ENCODE measurements around the gene SCAMP5. TPM values are rescaled to one million over a fixed set of nuclear protein-coding genes. Genes with fewer than 3 reads are reported as not detected.

The SCAMP5 gene, protein sequence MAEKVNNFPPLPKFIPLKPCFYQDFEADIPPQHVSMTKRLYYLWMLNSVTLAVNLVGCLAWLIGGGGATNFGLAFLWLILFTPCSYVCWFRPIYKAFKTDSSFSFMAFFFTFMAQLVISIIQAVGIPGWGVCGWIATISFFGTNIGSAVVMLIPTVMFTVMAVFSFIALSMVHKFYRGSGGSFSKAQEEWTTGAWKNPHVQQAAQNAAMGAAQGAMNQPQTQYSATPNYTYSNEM
- total RNA-seq (2022; extraction: Qiagen RNA extraction) = 10.2 to 12.5 TPM (median 12.0 TPM) in 5 replicates

DNA sequence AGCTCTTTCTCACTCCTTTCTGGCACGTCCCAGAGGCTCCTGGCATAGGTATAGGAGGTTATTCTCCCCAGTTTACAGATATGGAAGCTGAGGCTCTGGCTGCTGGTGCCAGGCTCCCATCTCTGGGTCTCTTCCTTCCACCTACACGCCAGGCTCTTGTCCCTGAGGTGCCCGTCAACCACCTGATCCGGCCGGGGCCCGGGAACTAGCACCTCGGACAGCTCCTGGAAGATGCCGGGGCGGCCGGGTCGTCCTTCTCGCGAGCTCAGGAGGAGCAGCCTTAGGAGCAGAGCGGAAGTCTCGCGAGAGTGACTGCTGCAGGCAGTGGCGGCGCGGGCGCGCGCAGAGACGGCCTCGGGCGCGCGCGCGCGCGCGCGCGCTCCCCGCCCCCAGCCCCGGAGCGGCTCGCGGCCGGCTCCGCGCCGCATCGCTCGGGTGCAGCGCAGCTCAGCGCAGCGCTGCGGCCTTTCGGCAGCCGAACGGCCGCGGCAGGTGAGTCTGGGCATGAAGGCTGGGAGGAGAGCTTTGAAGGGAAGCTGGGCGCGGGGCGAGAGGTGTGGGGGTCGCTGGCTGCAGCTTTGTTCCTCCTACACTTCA is at the start of gene SCAMP5:
Gene SCAMP5 (plus strand): TSS at position 382 of the 597 bp plus-strand sequence. CDS start 16,277 bp downstream, outside the sequence.

DNA sequence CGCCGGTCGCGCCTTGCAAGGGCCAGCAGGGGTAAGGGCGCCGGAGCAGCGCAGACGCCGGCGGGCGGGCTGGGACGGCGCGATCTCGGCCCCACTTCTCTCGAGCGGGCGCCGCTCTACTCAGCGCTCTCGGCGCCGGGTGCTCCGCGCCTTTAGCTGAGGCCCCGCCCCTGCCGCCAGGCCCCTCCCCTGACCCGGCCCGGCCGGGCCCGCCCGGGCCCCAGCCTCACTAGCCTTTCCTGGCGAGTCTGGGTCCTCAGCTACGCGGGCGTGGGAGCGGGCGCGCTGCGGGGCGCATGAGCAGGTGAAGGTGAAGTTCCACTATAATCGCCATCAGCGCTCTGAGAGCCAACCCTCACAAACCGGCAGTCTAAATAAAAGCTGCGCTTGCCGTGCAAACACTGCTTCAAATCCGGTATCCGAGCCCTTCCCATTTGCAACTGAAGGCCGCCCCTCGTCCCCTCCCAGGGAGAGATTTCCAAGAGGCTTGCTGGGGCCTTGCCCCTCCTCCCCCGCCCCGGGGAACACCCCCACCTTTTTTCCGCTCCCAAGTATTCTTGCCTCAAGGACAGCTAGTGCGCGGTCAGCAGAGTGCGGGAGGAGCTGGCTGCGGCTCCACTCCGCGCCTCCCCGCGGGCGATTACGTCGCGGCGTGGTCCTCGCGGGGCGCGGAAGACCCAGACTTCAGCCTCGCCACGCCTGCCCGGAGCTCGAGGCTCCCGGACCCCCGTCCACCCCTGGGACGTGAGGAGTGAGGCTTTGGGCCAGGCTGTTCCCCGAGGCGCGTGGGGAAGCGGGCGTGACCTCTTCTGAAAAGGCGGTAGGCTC is 38.5 kb upstream of the SCAMP5 start, which contains the start of gene RPP25:
Gene RPP25 (minus strand): TSS at position 125 of the 828 bp plus-strand sequence. CDS start 189 bp downstream, outside the sequence.

DNA sequence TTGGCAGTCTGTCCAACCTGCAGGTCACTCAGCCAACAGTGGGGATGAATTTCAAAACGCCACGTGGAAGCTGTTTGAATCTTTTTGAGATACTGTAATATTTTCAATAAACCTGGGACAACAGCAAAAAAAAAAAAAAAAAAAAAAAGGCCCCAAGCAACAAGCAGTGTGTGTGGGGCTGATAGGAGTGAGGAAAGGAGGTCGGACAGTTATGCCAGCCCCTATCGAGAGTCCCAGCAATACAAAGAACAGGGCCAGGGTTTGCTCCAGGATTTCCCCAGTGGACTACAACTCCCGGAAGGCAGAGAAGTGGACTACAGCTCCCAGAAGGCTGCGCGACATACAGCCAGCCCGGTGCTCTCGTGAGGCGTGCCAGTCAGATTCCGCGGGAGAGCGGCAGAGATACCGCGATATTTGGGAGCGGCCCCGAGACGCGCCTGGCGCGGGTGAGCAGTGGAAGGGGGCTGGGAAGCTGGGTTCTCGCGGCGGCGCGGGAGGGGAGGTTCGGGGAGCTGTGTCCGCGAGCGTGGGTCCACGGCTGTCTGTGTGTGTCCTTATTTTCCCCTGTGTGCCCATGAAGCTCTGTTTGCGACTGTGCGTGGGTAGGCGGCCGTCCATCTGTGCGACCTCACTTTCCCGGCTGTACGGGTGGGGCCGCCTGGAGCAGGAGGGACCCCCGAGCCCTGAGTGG is 28.0 kb downstream of the SCAMP5 start, which contains the start of gene PPCDC:
Gene PPCDC (plus strand): TSS at position 410 of the 691 bp plus-strand sequence. CDS start 4,729 bp downstream, outside the sequence.

Other genes starting within 250 kb of the SCAMP5 start
- gene CYP1A2, start 246.7 kb upstream of the SCAMP5 start, total RNA-seq (2022; extraction: Qiagen RNA extraction) = not detected in 5 replicates
- 63.3 to 70.0 TPM (median 63.8 TPM) in 5 replicates for gene CSK, start 213.5 kb upstream of the SCAMP5 start, total RNA-seq (2022; extraction: Qiagen RNA extraction)
- gene LMAN1L, start 182.7 kb upstream of the SCAMP5 start, total RNA-seq (2022; extraction: Qiagen RNA extraction) = 0.02 to 0.06 TPM in 2 of 5 replicates, not detected in the others
- not detected in 5 replicates for gene CPLX3, start 168.9 kb upstream of the SCAMP5 start, total RNA-seq (2022; extraction: Qiagen RNA extraction)
- 26.1 to 36.0 TPM (median 35.1 TPM) in 5 replicates for gene ULK3, start 152.4 kb upstream of the SCAMP5 start, total RNA-seq (2022; extraction: Qiagen RNA extraction)
- gene SCAMP2, start 122.2 kb upstream of the SCAMP5 start, total RNA-seq (2022; extraction: Qiagen RNA extraction) = 57.7 to 69.5 TPM (median 66.9 TPM) in 5 replicates
- gene MPI, start 105.5 kb upstream of the SCAMP5 start, total RNA-seq (2022; extraction: Qiagen RNA extraction) = 28.0 to 42.3 TPM (median 33.9 TPM) in 5 replicates
- 32.1 to 39.1 TPM (median 35.7 TPM) in 5 replicates for gene FAM219B, start 88.7 kb upstream of the SCAMP5 start, total RNA-seq (2022; extraction: Qiagen RNA extraction)
- gene COX5A, start 57.5 kb upstream of the SCAMP5 start, total RNA-seq (2022; extraction: Qiagen RNA extraction) = 449 to 627 TPM (median 566 TPM) in 5 replicates
- gene RPP25, start 38.8 kb upstream of the SCAMP5 start, total RNA-seq (2022; extraction: Qiagen RNA extraction) = 18.8 to 28.2 TPM (median 26.4 TPM) in 5 replicates
- gene PPCDC, start 28.0 kb downstream of the SCAMP5 start, total RNA-seq (2022; extraction: Qiagen RNA extraction) = 16.8 to 22.7 TPM (median 19.0 TPM) in 5 replicates
- 27.8 to 36.6 TPM (median 33.9 TPM) in 5 replicates for gene C15orf39, start 206.3 kb downstream of the SCAMP5 start, total RNA-seq (2022; extraction: Qiagen RNA extraction)

All from A549 treated with AZD2906 at 1 μM for 4 hours (cell line).